Fibroblast of the aortic adventitia (primary cell): ENCODE measurements around the gene CLK3. TPM values are rescaled to one million over a fixed set of nuclear protein-coding genes. Genes with fewer than 3 reads are reported as not detected.
A peak's percentile ranks its signal among the peaks of the same experiment; 100 is the strongest.
"Not testable (repeated sequence)": the region's sequence is repeated elsewhere in the genome, so short reads cannot be mapped to it uniquely, and the experiment has no call there.

Experiments used
- DNase-seq: peaks from one replicate; pipeline ENCODE4 v3.0.0-alpha.2; 2010; ENCODE audit warnings: low read depth
- H3K4me3 ChIP-seq: 2 replicates; pipeline ENCODE4 v1.5.1; 2011; ENCODE audit warnings: low read depth, mild to moderate bottlenecking, control low read depth, low read length, moderate library complexity
- total RNA-seq: library from RNA; depleted of rRNA; stranded (reverse); fragments of >200 nt; gene quantifications from 2 replicates; pipeline ENCODE4 v1.2.3, GENCODE V29; 2012; ENCODE audit warnings: low replicate concordance
- TF ChIP-seq, protein P1 (sequence below): IDR thresholded peaks from 2 replicates; pipeline ENCODE4 v1.5.1; 2011; ENCODE audit warnings: mild to moderate bottlenecking, low read length, control low read depth, inconsistent platforms; ENCODE audit not compliant: insufficient read depth

The CLK3 gene
- total RNA-seq, 1 donor: 52.6 TPM

DNA sequence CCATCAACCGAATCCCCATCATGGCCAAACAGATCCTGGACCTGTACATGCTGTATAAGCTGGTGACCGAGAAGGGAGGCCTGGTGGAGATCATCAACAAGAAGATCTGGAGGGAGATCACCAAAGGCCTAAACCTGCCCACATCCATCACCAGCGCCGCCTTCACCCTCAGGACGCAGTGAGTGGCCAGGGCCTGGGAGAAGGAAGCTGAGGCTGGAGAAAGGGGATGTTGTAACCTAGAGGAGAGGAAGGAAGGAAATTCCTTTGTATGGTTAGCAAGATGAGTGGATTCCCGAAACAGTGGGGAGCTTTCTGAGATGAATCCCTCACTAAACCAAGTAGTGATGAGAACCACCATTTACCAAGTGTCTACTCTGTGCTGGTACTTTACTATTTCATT, 25.8 kb upstream of the CLK3 start:
- no peak for DNase-seq
- TF ChIP-seq, protein P1, sequence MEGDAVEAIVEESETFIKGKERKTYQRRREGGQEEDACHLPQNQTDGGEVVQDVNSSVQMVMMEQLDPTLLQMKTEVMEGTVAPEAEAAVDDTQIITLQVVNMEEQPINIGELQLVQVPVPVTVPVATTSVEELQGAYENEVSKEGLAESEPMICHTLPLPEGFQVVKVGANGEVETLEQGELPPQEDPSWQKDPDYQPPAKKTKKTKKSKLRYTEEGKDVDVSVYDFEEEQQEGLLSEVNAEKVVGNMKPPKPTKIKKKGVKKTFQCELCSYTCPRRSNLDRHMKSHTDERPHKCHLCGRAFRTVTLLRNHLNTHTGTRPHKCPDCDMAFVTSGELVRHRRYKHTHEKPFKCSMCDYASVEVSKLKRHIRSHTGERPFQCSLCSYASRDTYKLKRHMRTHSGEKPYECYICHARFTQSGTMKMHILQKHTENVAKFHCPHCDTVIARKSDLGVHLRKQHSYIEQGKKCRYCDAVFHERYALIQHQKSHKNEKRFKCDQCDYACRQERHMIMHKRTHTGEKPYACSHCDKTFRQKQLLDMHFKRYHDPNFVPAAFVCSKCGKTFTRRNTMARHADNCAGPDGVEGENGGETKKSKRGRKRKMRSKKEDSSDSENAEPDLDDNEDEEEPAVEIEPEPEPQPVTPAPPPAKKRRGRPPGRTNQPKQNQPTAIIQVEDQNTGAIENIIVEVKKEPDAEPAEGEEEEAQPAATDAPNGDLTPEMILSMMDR: no peak
- H3K4me3 ChIP-seq: no peak overlapping the region

DNA sequence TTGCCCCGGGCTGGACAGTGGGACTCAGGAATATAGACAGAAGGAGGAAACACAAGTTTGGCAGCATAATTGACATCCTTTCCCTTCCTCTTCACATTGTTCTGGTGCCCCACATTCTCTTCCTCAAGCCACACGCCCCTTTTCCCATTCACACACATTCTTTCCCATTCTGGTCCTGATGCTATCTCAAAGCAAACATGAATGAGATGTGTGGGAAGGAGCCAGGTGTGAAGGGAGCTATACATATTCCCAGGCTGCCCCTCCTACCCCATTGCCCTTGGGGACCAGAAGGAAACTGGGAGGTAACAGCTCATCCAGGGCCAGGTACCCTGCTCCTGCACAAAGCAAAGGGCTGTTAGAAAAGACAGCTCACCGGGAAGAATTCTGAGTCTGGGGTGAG, 23.4 kb upstream of the CLK3 start:
- TF ChIP-seq, protein P1: no peak
- no peak overlapping the region for H3K4me3 ChIP-seq
- DNase-seq: no peak

DNA sequence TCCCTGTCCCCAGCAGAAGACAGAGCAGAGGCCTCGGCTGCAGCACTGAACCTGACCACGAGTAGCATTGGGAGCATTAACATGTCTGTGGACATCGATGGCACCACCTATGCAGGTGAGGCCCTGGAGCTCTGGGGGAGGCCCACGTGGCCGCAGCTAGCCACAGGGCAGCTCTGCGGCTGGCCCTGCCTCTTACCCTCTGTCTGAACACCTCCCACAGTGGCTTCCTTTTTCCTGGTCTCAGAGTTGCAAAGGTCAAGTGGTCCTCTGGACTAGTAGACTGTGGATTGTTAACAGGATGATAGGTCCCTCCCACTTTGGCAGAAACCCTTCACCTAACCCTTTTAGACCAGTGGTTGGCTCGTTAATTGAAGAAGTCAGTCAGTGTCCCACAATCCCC, 22.5 kb upstream of the CLK3 start:
- TF ChIP-seq, protein P1: no peak
- no peak for DNase-seq
- no peak overlapping the region for H3K4me3 ChIP-seq

DNA sequence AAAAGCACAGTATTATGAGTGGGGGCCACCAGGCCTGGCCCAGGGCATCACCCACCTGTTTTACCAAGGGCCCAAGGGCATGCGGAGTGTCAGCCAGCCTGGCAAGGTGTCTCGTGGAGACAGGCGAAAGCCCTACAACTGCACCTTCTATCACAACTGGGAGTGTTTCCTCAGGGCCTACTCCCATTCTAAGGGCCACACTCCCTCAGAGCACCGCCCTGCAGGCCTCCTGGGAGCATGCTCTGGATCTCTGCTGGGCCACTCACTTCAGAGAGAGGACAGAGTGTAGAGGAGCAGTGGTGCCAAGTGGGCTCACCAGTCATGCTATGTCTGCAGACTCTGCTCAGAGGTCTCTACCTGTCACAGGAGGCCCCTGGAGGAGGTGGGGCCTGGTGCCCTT, 21.2 kb upstream of the CLK3 start:
- TF ChIP-seq, protein P1: no peak
- no peak overlapping the region for H3K4me3 ChIP-seq
- no peak for DNase-seq

DNA sequence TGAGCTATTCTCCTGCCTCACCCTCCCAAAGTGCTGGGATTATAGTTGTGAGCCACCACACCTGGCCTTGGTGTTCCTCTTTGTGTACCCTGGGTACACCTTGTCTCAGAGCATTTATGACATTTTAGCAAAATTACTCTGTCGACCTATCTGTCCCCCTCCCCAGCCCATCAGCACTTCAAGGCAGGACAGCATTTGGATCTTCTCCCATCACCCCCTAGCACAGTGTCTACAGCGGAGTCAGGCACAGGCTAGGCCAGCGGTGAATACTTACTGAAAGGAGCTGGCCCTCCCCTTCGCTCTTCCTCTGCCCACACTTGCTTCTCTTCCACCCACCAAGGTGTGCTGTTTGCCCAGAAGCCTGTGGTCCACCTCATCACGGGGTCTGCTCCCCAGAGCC, 20.4 kb upstream of the CLK3 start:
- no peak for DNase-seq
- TF ChIP-seq, protein P1: no peak
- H3K4me3 ChIP-seq: no peak overlapping the region

DNA sequence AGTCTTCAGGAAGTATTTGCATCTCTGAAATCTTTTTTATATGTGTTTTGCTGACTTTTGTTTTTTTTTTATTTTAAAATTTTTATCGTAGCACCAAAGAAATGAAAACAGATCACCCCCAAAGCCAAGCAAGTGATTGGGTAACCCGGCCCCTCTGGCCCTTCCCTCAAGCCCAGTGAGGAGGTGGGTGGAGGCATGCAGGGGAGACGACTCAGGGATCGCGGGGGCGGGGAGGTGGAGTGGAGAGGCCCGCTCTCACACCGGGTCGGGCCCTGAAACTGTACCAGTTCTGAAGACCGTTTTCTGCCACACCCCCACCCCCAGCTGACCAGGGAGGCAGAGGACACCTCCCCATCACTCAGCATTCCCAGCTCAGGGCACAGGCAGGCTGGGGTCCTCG, 18.9 kb upstream of the CLK3 start:
- not testable (repeated sequence) for H3K4me3 ChIP-seq, DNase-seq

DNA sequence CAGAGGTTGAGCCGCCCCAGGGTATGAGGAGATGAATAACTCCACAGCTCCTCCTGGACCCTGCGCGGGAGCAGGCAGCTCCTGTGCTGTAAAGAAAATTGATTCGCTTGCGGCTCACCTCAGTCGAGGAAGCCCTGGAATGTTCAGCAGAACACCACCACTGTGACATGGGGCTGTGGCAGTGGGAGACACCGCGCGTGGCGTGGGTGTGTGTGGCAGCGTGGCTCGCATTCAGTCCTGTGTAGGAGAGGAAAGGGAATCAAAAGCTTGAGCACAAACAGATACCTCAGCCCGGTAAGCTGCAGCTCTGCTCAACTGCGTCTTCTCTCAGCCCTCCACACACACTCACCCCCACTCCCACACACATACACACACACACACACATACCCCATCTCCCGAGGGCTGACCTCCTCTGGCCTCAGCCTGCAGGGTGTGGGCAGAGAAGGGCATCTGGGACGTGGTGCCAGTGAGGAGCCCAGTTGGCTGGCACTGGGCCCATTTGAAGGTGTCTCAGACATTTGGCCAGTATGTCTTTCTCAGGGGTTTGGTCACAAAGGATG, 18.4 kb upstream of the CLK3 start:
- H3K4me3 ChIP-seq, DNase-seq: not testable (repeated sequence)

DNA sequence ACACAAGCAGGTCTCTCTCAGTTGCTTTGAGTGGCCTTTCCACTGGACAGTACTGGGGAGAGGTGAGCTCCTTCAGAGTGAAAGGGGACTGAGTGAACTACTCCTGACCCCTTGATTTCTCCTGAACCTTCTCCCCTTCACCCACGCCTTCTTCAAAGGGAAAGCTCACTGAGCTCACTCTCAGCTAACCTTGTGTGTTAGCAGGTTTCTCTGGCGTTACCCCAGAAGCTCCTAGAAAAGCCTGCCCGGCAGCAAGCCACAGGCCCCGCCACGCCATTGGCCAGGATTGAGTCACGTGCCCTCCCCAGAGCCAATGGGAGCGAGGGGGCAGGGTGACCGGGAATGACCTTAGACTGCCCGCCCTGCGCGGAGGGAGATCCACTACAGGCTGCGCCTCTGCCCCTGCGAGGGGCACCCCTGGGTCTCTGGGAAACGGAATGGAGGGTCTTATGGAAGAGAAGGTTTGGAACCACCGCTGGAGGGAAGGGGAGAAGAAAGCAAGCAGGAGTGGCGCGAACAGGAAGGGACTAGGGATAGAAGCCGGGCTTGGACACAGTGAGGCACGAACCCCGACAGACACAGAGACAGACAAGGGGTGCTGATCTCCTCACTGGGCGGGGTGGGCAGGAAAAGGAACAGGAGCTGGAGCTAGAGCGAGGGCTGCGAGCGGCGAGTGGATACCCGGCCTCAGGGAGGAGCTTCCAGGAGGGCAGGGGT, 17.4 kb upstream of the CLK3 start:
- peak overlapping the region; percentile 80 for H3K4me3 ChIP-seq
- peak; percentile 84 for DNase-seq
- TF ChIP-seq, protein P1: no peak
